Measurements from ENCODE around the gene ZNF568. TPM values are rescaled to one million over a fixed set of nuclear protein-coding genes. Genes with fewer than 3 reads are reported as not detected.

Gene ZNF568
- total RNA-seq, 1 experiment from 2014 or later, result not detected

GRCh38 chr19:36939153-36939552 is 23.0 kb downstream of the ZNF568 start:
- TF ChIP-seq CTCF (IDR thresholded peaks at IDR 0.05; ENCODE audit: insufficient read depth in 1 of 2, low read depth in 1 of 2, low read length in 1 of 2, severe bottlenecking in 1 of 2, unreplicated experiment in 1 of 2), result no peak
- no peaks in the 10 kb centered on the region for H3K36me3 Mint-ChIP-seq (ENCODE audit: insufficient read depth, unreplicated experiment)
- no peak for DNase-seq

GRCh38 chr19:36950335-36951119 is 34.4 kb downstream of the ZNF568 start:
- Histone ChIP-seq H3K9me3 (peaks cover 35% of the 10 kb centered on the region), H3K4me3 (ENCODE audit: low read depth, low read length) (no peak overlapping the region), H3K36me3 (ENCODE audit: control insufficient read depth, insufficient read depth, low read length) (no peaks in the 10 kb centered on the region), H3K27me3 (replicated peaks; ENCODE audit: control insufficient read depth, insufficient read depth, low read length) (no peaks in the 10 kb centered on the region), H3K4me1 (no peaks in the 10 kb centered on the region)
- TF ChIP-seq CTCF (IDR thresholded peaks at IDR 0.05; ENCODE audit: insufficient read depth in 1 of 2, low read depth in 1 of 2, low read length in 1 of 2, severe bottlenecking in 1 of 2, unreplicated experiment in 1 of 2), result no peak
- no peak for DNase-seq
- Mint-ChIP-seq H3K9me3 (ENCODE audit: unreplicated experiment) (peaks cover 34% of the 10 kb centered on the region), H3K36me3 (ENCODE audit: insufficient read depth, unreplicated experiment) (no peaks in the 10 kb centered on the region), H3K4me1 (ENCODE audit: low read depth, unreplicated experiment) (no peaks in the 10 kb centered on the region), H3K27me3 (ENCODE audit: insufficient read depth, unreplicated experiment) (no peaks in the 10 kb centered on the region), H3K27ac (ENCODE audit: unreplicated experiment) (no peak overlapping the region), H3K4me3 (ENCODE audit: unreplicated experiment) (no peak overlapping the region)
- BruUV-seq (replicated peaks), result no TSS peak
- ChIA-PET CTCF (no interaction called here), POLR2A (no interaction called here)
- intact Hi-C loops (cut with micrococcal nuclease; ENCODE audit: unreplicated experiment), result no loop called here

More at GRCh38 chr19:36939153-36939552, 23.0 kb downstream of the ZNF568 start:
- intact Hi-C loops (cut with micrococcal nuclease; ENCODE audit: unreplicated experiment), result no loop called here
- Histone ChIP-seq H3K27me3 (replicated peaks; ENCODE audit: control insufficient read depth, insufficient read depth, low read length) (no peaks in the 10 kb centered on the region), H3K36me3 (ENCODE audit: control insufficient read depth, insufficient read depth, low read length) (no peaks in the 10 kb centered on the region), H3K4me1 (no peaks in the 10 kb centered on the region), H3K4me3 (ENCODE audit: low read depth, low read length) (no peak overlapping the region), H3K9me3 (0 out of 2 replicates have a peak, but pooled peaks cover 15% of the 10 kb centered on the region)
- H3K4me3 Mint-ChIP-seq (ENCODE audit: unreplicated experiment), result no peak overlapping the region
- ChIA-PET CTCF (no interaction called here), POLR2A (no interaction called here)
- no TSS peak for BruUV-seq (replicated peaks)
- no peaks in the 10 kb centered on the region for H3K4me1 Mint-ChIP-seq (ENCODE audit: low read depth, unreplicated experiment)
- H3K27me3 Mint-ChIP-seq (ENCODE audit: insufficient read depth, unreplicated experiment), result no peaks in the 10 kb centered on the region
- peaks cover 69% of the 10 kb centered on the region for H3K9me3 Mint-ChIP-seq (ENCODE audit: unreplicated experiment)
- H3K27ac Mint-ChIP-seq (ENCODE audit: unreplicated experiment), result no peak overlapping the region

- Mint-ChIP-seq H3K4me3 (ENCODE audit: unreplicated experiment) (no peak overlapping the region), H3K27me3 (ENCODE audit: insufficient read depth, unreplicated experiment) (no peaks in the 10 kb centered on the region), H3K9me3 (ENCODE audit: unreplicated experiment) (peaks cover 46% of the 10 kb centered on the region), H3K27ac (ENCODE audit: unreplicated experiment) (no peak overlapping the region), H3K4me1 (ENCODE audit: low read depth, unreplicated experiment) (no peaks in the 10 kb centered on the region), H3K36me3 (ENCODE audit: insufficient read depth, unreplicated experiment) (no peaks in the 10 kb centered on the region)
- ChIA-PET CTCF (no interaction called here), POLR2A (no interaction called here)
- Histone ChIP-seq H3K4me1 (no peaks in the 10 kb centered on the region), H3K27me3 (replicated peaks; ENCODE audit: control insufficient read depth, insufficient read depth, low read length) (no peaks in the 10 kb centered on the region), H3K4me3 (ENCODE audit: low read depth, low read length) (no peak overlapping the region), H3K36me3 (ENCODE audit: control insufficient read depth, insufficient read depth, low read length) (no peaks in the 10 kb centered on the region), H3K9me3 (peaks cover 38% of the 10 kb centered on the region)
- BruUV-seq (replicated peaks), result no TSS peak
- TF ChIP-seq CTCF (IDR thresholded peaks at IDR 0.05; ENCODE audit: insufficient read depth in 1 of 2, low read depth in 1 of 2, low read length in 1 of 2, severe bottlenecking in 1 of 2, unreplicated experiment in 1 of 2), result no peak
- DNase-seq, result no peak
- intact Hi-C loops (cut with micrococcal nuclease; ENCODE audit: unreplicated experiment), result no loop called here
Observed at GRCh38 chr19:36962346-36962745, 46.2 kb downstream of the ZNF568 start.

Measured in Caco-2 (cell line).